NCI-H1092 treated with DMSO at 0.1 percent for 48 hours (cell line): ENCODE measurements around the gene GGT1.
"Not testable (repeated sequence)": the region's sequence is repeated elsewhere in the genome, so short reads cannot be mapped to it uniquely, and the experiment has no call there.

Source experiments
- DNase-seq: peaks from one replicate; lab custom pipeline; 2025; lab: John Stamatoyannopoulos, UW

Gene GGT1

GRCh38 chr22:24642307-24642706, 39.3 kb downstream of the GGT1 start:
- not testable (repeated sequence) for DNase-seq

- not testable (repeated sequence) for DNase-seq
Observed at GRCh38 chr22:24644409-24644808, 41.4 kb downstream of the GGT1 start.

GRCh38 chr22:24645408-24646399, 42.7 kb downstream of the GGT1 start:
- DNase-seq, result not testable (repeated sequence)

- DNase-seq, result not testable (repeated sequence)
Observed at GRCh38 chr22:24646756-24647155, 43.8 kb downstream of the GGT1 start.

- not testable (repeated sequence) for DNase-seq
Observed at GRCh38 chr22:24649371-24649770, 46.4 kb downstream of the GGT1 start.

- not testable (repeated sequence) for DNase-seq
Observed at GRCh38 chr22:24650884-24651283, 47.9 kb downstream of the GGT1 start.

GRCh38 chr22:24665395-24665794, 62.4 kb downstream of the GGT1 start:
- DNase-seq, result not testable (repeated sequence)

- not testable (repeated sequence) for DNase-seq
Observed at GRCh38 chr22:24667904-24668303, 64.9 kb downstream of the GGT1 start.

- not testable (repeated sequence) for DNase-seq
Observed at GRCh38 chr22:24672532-24672931, 69.5 kb downstream of the GGT1 start.
